Measurements from ENCODE around the gene HOXA7.

The HOXA7 gene

GRCh38 chr7:27156508-27156898 is at the start of gene HOXA7:
Gene HOXA7, minus strand, starts transcription at chr7:27156675. Its CDS starts 130 bp downstream, at chr7:27156545.
- DNase-seq (ENCODE audit: low read depth in 2 of 2), result no peak

- DNase-seq (ENCODE audit: low read depth in 2 of 2), result no peak
These were observed 49.1 kb upstream of the HOXA7 start for GRCh38 chr7:27205325-27206280.

GRCh38 chr7:27204851-27205322 is 48.4 kb upstream of the HOXA7 start:
- DNase-seq (ENCODE audit: low read depth in 2 of 2), result no peak

GRCh38 chr7:27203964-27204594 is 47.6 kb upstream of the HOXA7 start:
- no peak for DNase-seq (ENCODE audit: low read depth in 2 of 2)

GRCh38 chr7:27203365-27203953 is 47.0 kb upstream of the HOXA7 start:
- DNase-seq (ENCODE audit: low read depth in 2 of 2), result no peak

- no peak for DNase-seq (ENCODE audit: low read depth in 2 of 2)
These were observed 46.3 kb upstream of the HOXA7 start for GRCh38 chr7:27202862-27203134.

- DNase-seq (ENCODE audit: low read depth in 2 of 2), result no peak
These were observed 45.8 kb upstream of the HOXA7 start for GRCh38 chr7:27202018-27202861.

- DNase-seq (ENCODE audit: low read depth in 2 of 2), result no peak
These were observed 45.1 kb upstream of the HOXA7 start for GRCh38 chr7:27201580-27202017.

- no peak for DNase-seq (ENCODE audit: low read depth in 2 of 2)
These were observed 44.5 kb upstream of the HOXA7 start for GRCh38 chr7:27200761-27201579.

- DNase-seq (ENCODE audit: low read depth in 2 of 2), result no peak
These were observed 43.6 kb upstream of the HOXA7 start, which contains the start of gene HOXA13 for GRCh38 chr7:27199849-27200760. Gene HOXA13, minus strand, starts transcription at chr7:27200091. Its CDS starts 14 bp downstream, at chr7:27200077.

- DNase-seq (ENCODE audit: low read depth in 2 of 2), result no peak
These were observed 42.7 kb upstream of the HOXA7 start for GRCh38 chr7:27198871-27199801.

- DNase-seq (ENCODE audit: low read depth in 2 of 2), result no peak
These were observed 41.8 kb upstream of the HOXA7 start for GRCh38 chr7:27198138-27198841.

GRCh38 chr7:27197137-27198042 is 40.9 kb upstream of the HOXA7 start:
- no peak for DNase-seq (ENCODE audit: low read depth in 2 of 2)

- DNase-seq (ENCODE audit: low read depth in 2 of 2), result peak; percentile 80 to 87
These were observed 39.9 kb upstream of the HOXA7 start for GRCh38 chr7:27196287-27196767.

GRCh38 chr7:27194686-27195379 is 38.4 kb upstream of the HOXA7 start:
- no peak for DNase-seq (ENCODE audit: low read depth in 2 of 2)

GRCh38 chr7:27194002-27194352 is 37.5 kb upstream of the HOXA7 start:
- no peak for DNase-seq (ENCODE audit: low read depth in 2 of 2)
